Large intestine (tissue), 3 donors: Measurements from ENCODE around the gene CLCA1. TPM values are rescaled to one million over a fixed set of nuclear protein-coding genes. Genes with fewer than 3 reads are reported as not detected.

ENCODE experiments used
- DNase-seq, 2 donors: peaks; one replicate each; pipeline versions ENCODE4 v3.0.0 to v3.0.0-alpha.2; 2013
- H3K27ac ChIP-seq: one replicate; pipeline ENCODE4 v1.5.1; 2013; ENCODE audit warnings: low read length
- H3K27me3 ChIP-seq: 2 replicates; pipeline ENCODE4 v1.6.1; 2013; ENCODE audit warnings: low read length; ENCODE audit not compliant: control insufficient read depth, insufficient read depth
- H3K36me3 ChIP-seq: 2 replicates; pipeline ENCODE4 v1.6.1; 2013; ENCODE audit warnings: low read length; ENCODE audit not compliant: control insufficient read depth, insufficient read depth
- H3K4me1 ChIP-seq: one replicate; pipeline ENCODE4 v1.6.1; 2013; ENCODE audit warnings: low read length; ENCODE audit not compliant: control insufficient read depth, insufficient read depth
- H3K4me3 ChIP-seq: one replicate; pipeline ENCODE4 v1.5.1; 2013; ENCODE audit warnings: low read length
- H3K9me3 ChIP-seq: one replicate; pipeline ENCODE4 v1.6.1; 2013; ENCODE audit warnings: mild to moderate bottlenecking, low read depth, low read length, moderate library complexity; ENCODE audit not compliant: control insufficient read depth
- WGBS: methylation state at CpG from one replicate; pipeline ENCODE4 v1.1.5; 2013; ENCODE audit warnings: low lambda C conversion rate; ENCODE audit not compliant: insufficient coverage; 5-methylcytosine and 5-hydroxymethylcytosine counted together
- polyA plus RNA-seq: library from polyadenylated mRNA; unstranded; fragments of 120-200 nt; gene quantifications from one replicate; pipeline ENCODE4 v1.2.1, GENCODE V29; 2013

CLCA1 gene
- polyA plus RNA-seq, 1 donor, result 2,132 TPM

GRCh38 chr1:86434059-86434458 lies 34.7 kb upstream of the CLCA1 start:
- H3K36me3 ChIP-seq, result no peaks in the 10 kb centered on the region
- H3K9me3 ChIP-seq, result no peaks in the 10 kb centered on the region
- peaks cover 3% of the 10 kb centered on the region for H3K27me3 ChIP-seq
- no peak overlapping the region for H3K4me3 ChIP-seq
- no peak for DNase-seq
- H3K27ac ChIP-seq, result no peak overlapping the region
- no peaks in the 10 kb centered on the region for H3K4me1 ChIP-seq

GRCh38 chr1:86435327-86435726 lies 33.4 kb upstream of the CLCA1 start:
- no peak overlapping the region for H3K4me3 ChIP-seq
- no peak for DNase-seq
- H3K27me3 ChIP-seq, result peaks cover 3% of the 10 kb centered on the region
- no peaks in the 10 kb centered on the region for H3K9me3 ChIP-seq
- H3K4me1 ChIP-seq, result no peaks in the 10 kb centered on the region
- 60% methylated on average over 1 of the region's 2 CpGs for WGBS
- H3K36me3 ChIP-seq, result no peaks in the 10 kb centered on the region
- H3K27ac ChIP-seq, result no peak overlapping the region

GRCh38 chr1:86436041-86436440 lies 32.7 kb upstream of the CLCA1 start:
- Histone ChIP-seq H3K4me3 (no peak overlapping the region), H3K4me1 (no peaks in the 10 kb centered on the region), H3K9me3 (no peaks in the 10 kb centered on the region), H3K27ac (no peak overlapping the region), H3K27me3 (peaks cover 3% of the 10 kb centered on the region), H3K36me3 (no peaks in the 10 kb centered on the region)
- DNase-seq, result no peak
- 89% methylated on average over 1 of the region's 2 CpGs for WGBS

GRCh38 chr1:86441581-86441980 lies 27.1 kb upstream of the CLCA1 start:
- no CpG with 5 or more reads among the region's 2 CpGs for WGBS
- Histone ChIP-seq H3K27ac (no peak overlapping the region), H3K27me3 (peaks cover 3% of the 10 kb centered on the region), H3K4me3 (no peak overlapping the region), H3K36me3 (no peaks in the 10 kb centered on the region), H3K9me3 (no peaks in the 10 kb centered on the region), H3K4me1 (no peaks in the 10 kb centered on the region)
- DNase-seq, result no peak

- Histone ChIP-seq H3K27me3 (peaks cover 3% of the 10 kb centered on the region), H3K9me3 (no peaks in the 10 kb centered on the region), H3K4me1 (no peaks in the 10 kb centered on the region), H3K27ac (no peak overlapping the region), H3K36me3 (no peaks in the 10 kb centered on the region), H3K4me3 (no peak overlapping the region)
- WGBS, result 17% methylated on average over 1 of the region's 1 CpG
- no peak for DNase-seq
Observed at GRCh38 chr1:86441997-86442396, 26.7 kb upstream of the CLCA1 start.

- Histone ChIP-seq H3K36me3 (no peaks in the 10 kb centered on the region), H3K9me3 (no peaks in the 10 kb centered on the region), H3K4me3 (no peak overlapping the region), H3K27me3 (no peaks in the 10 kb centered on the region), H3K27ac (no peak overlapping the region), H3K4me1 (no peaks in the 10 kb centered on the region)
- no peak for DNase-seq
- no CpG with 5 or more reads among the region's 1 CpG for WGBS
Observed at GRCh38 chr1:86445919-86446318, 22.8 kb upstream of the CLCA1 start.

- Histone ChIP-seq H3K27ac (no peak overlapping the region), H3K4me1 (no peaks in the 10 kb centered on the region), H3K27me3 (no peaks in the 10 kb centered on the region), H3K36me3 (no peaks in the 10 kb centered on the region), H3K9me3 (no peaks in the 10 kb centered on the region), H3K4me3 (no peak overlapping the region)
- no peak for DNase-seq
- 80% methylated on average over 1 of the region's 4 CpGs for WGBS
Observed at GRCh38 chr1:86447198-86447790, 21.4 kb upstream of the CLCA1 start.

GRCh38 chr1:86448670-86449069 lies 20.1 kb upstream of the CLCA1 start:
- no peaks in the 10 kb centered on the region for H3K27me3 ChIP-seq
- no peaks in the 10 kb centered on the region for H3K4me1 ChIP-seq
- no peak overlapping the region for H3K27ac ChIP-seq
- no peak for DNase-seq
- H3K36me3 ChIP-seq, result no peaks in the 10 kb centered on the region
- 67% methylated on average over 1 of the region's 1 CpG for WGBS
- no peak overlapping the region for H3K4me3 ChIP-seq
- no peaks in the 10 kb centered on the region for H3K9me3 ChIP-seq

GRCh38 chr1:86449103-86449502 lies 19.6 kb upstream of the CLCA1 start:
- no peaks in the 10 kb centered on the region for H3K4me1 ChIP-seq
- 100% methylated on average over 1 of the region's 1 CpG for WGBS
- H3K9me3 ChIP-seq, result no peaks in the 10 kb centered on the region
- no peaks in the 10 kb centered on the region for H3K27me3 ChIP-seq
- H3K36me3 ChIP-seq, result no peaks in the 10 kb centered on the region
- H3K4me3 ChIP-seq, result no peak overlapping the region
- H3K27ac ChIP-seq, result no peak overlapping the region
- DNase-seq, result no peak

- no peak overlapping the region for H3K27ac ChIP-seq
- H3K36me3 ChIP-seq, result no peaks in the 10 kb centered on the region
- no peaks in the 10 kb centered on the region for H3K27me3 ChIP-seq
- no peaks in the 10 kb centered on the region for H3K9me3 ChIP-seq
- DNase-seq, result no peak
- H3K4me3 ChIP-seq, result no peak overlapping the region
- WGBS, result 0% methylated on average over 1 of the region's 3 CpGs
- no peaks in the 10 kb centered on the region for H3K4me1 ChIP-seq
Observed at GRCh38 chr1:86450847-86451246, 17.9 kb upstream of the CLCA1 start.

GRCh38 chr1:86453664-86454063 lies 15.1 kb upstream of the CLCA1 start:
- WGBS, result 88% methylated on average over 1 of the region's 3 CpGs
- Histone ChIP-seq H3K9me3 (no peaks in the 10 kb centered on the region), H3K27me3 (peaks cover 3% of the 10 kb centered on the region), H3K36me3 (no peaks in the 10 kb centered on the region), H3K4me1 (no peaks in the 10 kb centered on the region), H3K27ac (no peak overlapping the region), H3K4me3 (no peak overlapping the region)
- DNase-seq, result no peak
